Stimulated activated CD8-positive, alpha-beta memory T cell treated with anti-CD3 and anti-CD28 coated beads, Interleukin-4, amount 100 ng/mL, for 48 hours (primary cell): Measurements from ENCODE around the gene AASDHPPT.
A peak's percentile ranks its signal among the peaks of the same experiment; 100 is the strongest.
"Not testable (repeated sequence)": the region's sequence is repeated elsewhere in the genome, so short reads cannot be mapped to it uniquely, and the experiment has no call there.

Experiments used
- DNase-seq: peaks from one replicate; pipeline ENCODE4 v3.0.0-alpha.2; 2020

The AASDHPPT gene

DNA sequence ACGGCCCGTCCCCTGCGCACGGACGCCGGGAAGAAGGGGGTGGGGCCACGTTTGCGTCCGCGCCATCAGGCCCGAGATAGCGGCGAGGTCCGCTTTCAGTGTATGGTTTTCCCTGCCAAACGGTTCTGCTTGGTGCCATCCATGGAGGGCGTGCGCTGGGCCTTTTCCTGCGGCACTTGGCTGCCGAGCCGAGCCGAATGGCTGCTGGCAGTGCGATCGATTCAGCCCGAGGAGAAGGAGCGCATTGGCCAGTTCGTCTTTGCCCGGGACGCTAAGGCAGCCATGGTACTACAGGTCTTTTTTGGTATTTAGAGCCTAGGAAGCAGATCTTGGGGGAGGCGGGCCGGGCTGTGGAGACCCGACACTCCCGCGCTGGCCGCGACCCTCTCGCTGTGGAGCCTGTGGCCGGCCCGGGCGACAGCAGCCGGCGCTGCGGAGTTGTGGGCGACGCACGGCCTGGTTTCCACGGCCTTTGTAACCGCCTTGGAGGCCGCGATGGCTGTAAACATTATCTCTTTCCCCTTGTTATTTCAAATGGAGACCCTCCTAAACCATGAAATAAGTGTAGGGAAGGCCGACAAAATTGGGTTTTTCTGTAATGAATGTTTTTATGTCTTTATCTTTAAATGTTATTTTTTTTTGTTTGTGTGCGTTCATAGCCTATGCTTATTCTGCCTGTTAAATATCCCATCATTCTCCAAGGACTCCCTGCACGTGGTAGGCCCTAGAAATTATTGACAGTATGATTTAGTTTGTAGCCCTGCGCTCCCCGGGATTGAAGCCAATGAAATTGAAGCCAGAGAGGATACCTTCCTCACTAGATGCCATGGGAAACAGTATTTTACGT is at the start of gene AASDHPPT:
Gene AASDHPPT, plus strand, starts transcription at position 54 of the 847 bp plus-strand sequence. Its CDS starts 49 bp downstream, at position 103.
- no peak for DNase-seq

GRCh38 chr11:106030609-106031008 is 46.9 kb upstream of the AASDHPPT start:
- DNase-seq = no peak

DNA sequence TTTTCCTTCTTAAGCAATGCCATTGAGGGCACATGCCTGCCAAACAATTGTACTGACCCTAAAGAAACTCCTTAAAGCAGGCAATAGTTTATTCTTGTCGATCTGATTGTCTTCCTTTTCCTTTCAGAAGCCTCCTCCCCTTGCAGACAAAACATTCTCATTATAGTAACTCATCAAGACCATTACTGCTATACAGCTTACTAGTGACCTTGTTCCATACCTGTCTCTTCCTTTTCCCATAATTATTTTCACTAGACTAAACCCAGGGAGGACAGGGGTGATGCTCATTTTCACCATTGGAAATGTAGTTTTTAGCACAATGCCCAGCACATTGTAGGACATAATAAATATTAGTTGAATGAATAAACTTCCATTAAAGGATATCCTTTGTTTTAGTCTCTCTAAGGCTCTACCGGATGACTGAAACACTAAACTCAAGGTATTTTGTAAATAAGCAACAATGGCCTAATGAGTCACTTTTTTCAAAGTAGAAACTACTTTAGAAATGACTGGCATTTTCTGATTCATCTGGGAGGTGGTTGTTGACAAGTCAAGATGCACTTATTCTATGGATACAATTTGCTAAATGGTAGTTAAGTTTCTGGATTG is 46.2 kb upstream of the AASDHPPT start:
- no peak for DNase-seq

GRCh38 chr11:106031936-106032335 is 45.5 kb upstream of the AASDHPPT start:
- DNase-seq = no peak

DNA sequence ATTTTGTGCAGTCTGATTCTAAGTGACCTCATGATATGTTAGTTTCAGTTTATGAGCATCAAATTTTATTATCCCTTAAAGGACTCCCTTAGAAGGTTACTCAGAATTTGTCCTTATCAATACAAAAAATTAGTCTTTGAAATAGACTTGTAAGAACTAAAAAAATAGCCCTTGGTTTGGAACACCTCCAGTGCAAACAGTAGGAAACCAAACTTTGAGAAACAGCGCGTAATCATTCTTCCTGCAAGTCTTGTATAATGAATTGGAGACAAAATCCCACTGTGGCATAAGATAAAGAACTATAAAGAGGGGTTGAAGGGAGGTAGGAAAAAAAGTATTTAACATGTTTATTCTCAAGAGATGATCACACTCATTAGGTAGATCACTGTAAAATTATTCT is 44.6 kb upstream of the AASDHPPT start:
- no peak for DNase-seq

- DNase-seq = no peak
Observed at GRCh38 chr11:106043540-106043939, 33.9 kb upstream of the AASDHPPT start.

GRCh38 chr11:106047631-106048030 is 29.8 kb upstream of the AASDHPPT start:
- DNase-seq = no peak

- DNase-seq = no peak
Observed at GRCh38 chr11:106049727-106050476, 27.6 kb upstream of the AASDHPPT start.

GRCh38 chr11:106051103-106051502 is 26.4 kb upstream of the AASDHPPT start:
- no peak for DNase-seq

DNA sequence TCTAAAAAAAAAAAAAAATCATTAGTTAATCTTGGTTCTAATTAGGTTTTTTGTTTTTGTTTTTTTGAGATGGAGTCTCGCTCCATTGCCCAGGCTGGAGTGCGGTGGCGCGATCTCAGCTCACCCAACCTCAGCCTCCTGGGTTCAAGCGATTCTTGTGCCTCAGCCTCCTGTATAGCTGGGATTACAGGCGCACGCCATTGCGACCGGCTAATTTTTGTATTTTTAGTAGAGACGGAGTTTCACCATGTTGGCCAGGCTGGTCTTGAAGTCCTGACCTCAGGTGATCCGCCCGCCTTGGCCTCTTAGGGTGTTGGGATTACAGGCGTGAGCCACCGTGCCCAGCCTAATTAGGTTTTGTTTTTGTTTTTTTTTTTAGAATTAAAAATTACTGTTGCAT is 19.1 kb upstream of the AASDHPPT start:
- not testable (repeated sequence) for DNase-seq

DNA sequence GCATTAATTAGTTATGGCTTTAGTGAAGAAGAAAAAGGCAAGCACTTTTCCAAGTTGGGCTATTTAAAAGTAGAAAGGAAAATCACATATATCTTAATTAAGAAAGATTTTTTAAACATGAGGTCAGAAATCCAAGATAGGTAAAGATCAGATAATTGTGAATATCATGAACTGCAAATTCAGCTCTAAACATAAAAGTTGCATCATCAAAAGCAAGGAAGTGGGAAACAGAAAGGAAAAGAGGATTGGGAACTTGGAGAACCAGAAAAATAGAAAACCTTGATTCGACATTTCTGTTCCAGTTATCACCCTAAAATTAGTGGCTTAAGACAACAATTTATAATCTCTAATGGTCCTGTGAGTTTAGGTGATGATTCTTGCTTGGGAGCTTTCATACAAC is 17.8 kb upstream of the AASDHPPT start:
- no peak for DNase-seq

GRCh38 chr11:106061249-106061784 is 16.1 kb upstream of the AASDHPPT start:
- no peak for DNase-seq

DNA sequence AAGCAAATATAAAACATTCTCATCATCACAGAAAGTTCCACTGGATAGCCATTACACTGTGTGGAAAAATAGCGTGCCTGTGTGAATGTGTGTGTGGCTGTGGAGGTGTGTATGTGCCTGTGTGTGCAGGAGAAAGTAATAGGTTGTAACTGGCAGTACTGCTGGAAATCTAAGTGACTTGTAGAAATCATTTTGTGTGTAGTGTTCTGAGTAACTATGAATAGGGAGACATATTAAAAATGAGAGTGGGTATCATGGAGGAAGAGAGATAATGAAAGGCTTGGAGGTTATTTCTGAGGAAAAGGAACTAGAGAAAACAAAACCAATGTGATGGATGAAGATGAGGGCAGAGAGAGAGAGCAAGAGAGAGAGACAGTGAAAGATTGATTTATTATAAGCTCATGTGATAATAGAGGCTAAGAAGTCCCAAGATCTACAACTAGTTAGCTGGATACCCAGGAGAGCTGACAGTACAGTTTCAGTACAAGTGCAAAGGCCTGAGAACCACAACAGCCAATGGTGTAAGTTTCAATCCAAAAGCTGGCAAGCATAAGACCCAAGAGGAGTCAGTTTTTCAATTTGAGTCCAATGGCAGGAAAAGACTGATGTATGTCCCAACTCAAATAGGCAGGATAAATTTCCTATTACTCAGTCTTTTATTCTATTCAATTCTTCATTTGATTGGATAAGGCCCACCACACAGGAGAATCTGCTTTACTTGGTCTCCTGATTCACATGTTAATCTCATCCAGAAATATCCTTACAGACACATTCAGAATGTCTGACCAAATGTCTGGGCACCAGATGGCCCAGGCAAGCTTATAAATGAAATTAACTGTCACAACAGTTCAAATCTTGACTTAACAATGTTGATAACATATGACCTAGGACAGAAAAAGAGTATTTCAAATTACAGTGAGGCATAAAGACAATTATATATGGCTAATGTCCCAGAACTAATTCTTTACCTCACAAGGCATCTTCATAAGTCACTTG is 15.2 kb upstream of the AASDHPPT start:
- no peak for DNase-seq

- DNase-seq = no peak
Observed at GRCh38 chr11:106063009-106063408, 14.5 kb upstream of the AASDHPPT start.

DNA sequence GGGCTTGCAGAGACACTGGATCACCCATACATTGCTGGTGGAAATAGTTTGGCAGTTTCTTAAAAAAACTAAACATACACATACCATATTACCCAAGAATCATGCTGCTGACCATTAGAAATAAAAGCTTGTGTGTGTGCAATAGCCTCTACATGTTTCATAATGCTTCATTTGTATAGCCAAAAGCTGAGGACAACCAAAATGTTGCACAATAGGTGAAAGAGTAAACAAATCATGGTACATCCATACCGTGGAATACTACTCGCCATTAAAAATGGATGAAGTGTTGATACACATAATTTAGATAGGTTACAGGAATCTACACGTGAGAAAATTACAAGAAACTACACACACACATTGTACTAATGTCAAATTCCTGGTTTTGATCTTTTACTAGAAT is 6.9 kb upstream of the AASDHPPT start:
- no peak for DNase-seq

- no peak for DNase-seq
Observed at GRCh38 chr11:106072804-106073203, 4.7 kb upstream of the AASDHPPT start.

DNA sequence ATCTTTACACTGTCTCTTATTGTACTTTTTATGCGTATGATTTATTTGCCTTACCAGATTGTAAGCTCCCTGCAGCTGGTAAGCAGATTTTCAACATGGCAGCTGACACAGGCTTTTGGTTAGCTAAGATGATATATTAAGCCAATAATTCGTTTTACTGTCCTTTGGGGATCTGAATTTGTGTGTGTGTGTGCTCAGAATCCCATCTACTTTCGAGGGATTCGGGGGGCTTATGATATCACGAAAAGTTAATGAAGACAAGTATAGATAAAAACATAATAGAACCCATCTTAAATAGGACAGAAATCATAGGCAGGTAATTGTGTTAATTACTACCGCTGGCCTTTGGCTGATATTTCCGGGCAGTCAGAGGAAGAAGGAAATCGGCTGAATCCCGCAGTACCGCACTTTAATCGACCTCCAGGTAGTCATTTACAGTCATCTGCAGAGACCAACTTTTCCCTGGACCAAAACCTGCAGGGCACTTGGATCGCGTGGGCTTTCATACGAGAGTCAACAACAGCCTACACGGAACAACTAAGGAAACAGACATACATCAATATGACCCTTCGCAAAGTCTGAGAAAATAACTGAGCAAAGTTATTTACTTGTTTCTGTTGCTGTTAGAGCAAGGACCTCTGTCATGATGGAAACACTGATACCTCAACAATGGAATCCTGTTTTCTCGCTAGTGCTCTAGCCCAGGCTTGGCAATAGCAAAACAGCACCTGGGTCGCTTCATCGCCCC is 1.1 kb upstream of the AASDHPPT start:
- peak; percentile 31 for DNase-seq

GRCh38 chr11:106076919-106077608 is 398 bp upstream of the AASDHPPT start, which contains the start of gene KBTBD3:
TSS of gene KBTBD3 (minus strand) at chr11:106077347. CDS start at chr11:106059097, 18,250 bp downstream.
- peak; percentile 97 for DNase-seq

- DNase-seq = no peak
Observed at GRCh38 chr11:106082096-106082495, 4.6 kb downstream of the AASDHPPT start.

GRCh38 chr11:106086135-106086534 is 8.7 kb downstream of the AASDHPPT start:
- DNase-seq = no peak

DNA sequence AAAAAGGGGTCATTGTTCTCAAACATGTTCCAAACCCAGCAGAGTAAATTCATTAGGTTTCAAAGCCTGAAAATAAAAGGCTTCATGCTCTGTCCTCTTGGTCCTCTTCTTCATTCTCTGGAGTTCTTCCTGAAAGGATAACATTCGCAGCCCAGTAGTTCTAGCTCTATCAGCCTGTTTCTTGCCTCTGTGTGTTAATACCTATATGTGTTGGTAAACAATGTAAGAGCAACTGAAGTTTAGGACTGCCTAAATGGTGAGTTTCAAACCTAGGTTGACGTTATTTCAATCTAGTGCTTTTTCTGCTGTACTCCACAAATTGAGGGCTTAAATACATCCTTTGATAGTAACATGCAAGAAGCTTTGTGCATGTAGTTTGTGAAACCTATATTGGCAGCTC is 9.4 kb downstream of the AASDHPPT start:
- DNase-seq = no peak
